ENCODE data around the gene MYOD1. TPM values are rescaled to one million over a fixed set of nuclear protein-coding genes. Genes with fewer than 3 reads are reported as not detected.

The MYOD1 gene
- total and polyA plus RNA-seq, 2 of the 13 experiments (the other 11 are each of a cell fraction or from before 2014, with no cell fraction given), result not detected

DNA sequence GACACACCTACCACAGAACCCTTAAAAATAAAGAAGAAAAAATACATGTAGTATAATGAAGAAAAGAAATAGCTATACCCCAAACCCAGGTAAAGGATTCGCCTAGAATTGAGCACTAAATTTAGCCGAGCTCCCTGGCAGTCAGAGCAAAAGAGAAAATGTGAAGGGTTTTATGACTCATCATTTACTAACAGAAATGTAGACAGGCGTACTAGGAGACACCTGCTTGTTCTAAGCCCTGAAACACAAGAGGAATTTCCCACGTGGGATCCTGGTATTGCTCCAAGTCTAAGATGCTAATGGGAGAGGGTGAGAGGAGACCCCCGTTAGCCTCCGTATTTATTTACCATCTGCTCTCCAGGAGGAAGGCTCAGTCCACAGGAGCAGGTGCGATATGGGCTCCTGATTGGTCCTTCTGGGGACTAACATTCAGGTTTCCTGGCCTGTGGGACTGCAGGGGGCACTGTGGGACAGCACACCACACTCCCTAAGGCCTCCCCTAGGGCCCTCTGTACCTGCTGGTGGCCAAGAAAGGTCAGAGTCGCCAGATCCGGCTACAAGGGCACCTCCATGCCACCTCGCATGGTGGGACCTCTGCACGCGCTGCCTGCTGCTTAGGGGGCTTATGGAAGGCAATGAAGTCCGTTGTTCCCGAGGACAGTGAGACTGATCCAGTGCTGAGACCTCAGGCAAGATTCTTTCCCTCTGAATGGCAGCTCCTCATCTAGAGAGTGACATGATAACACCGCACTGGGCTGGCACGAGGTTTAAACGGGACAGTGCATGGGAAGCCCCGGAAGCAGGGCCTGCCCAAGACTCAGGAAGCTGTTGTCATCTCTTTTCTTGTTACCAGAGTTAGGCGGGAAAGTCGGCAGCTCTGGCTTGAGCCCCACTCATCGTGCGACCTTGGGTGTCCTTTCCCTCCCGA, 41.0 kb downstream of the MYOD1 start (continued):
- TF ChIP-seq, protein P1, sequence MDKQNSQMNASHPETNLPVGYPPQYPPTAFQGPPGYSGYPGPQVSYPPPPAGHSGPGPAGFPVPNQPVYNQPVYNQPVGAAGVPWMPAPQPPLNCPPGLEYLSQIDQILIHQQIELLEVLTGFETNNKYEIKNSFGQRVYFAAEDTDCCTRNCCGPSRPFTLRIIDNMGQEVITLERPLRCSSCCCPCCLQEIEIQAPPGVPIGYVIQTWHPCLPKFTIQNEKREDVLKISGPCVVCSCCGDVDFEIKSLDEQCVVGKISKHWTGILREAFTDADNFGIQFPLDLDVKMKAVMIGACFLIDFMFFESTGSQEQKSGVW (CRISPR knock-in tag; IDR thresholded peaks at IDR 0.05; ENCODE audit: borderline replicate concordance), result no peak
- TF ChIP-seq ZNF329 (CRISPR knock-in tag; IDR thresholded peaks at IDR 0.05; ENCODE audit: low read depth), result peak; percentile 91
- TF ChIP-seq RARA (CRISPR knock-in tag; IDR thresholded peaks at IDR 0.05), result 0 out of 2 replicates have a peak, but pooled peaks have one; percentile 9
- TF ChIP-seq ELF3 (CRISPR knock-in tag; IDR thresholded peaks at IDR 0.05), result no peak
- peak; percentile 32; the same call in 1 of the 2 replicates for TF ChIP-seq NFE2L2 (IDR thresholded peaks at IDR 0.05; ENCODE audit: low read length)
- no peak for TF ChIP-seq NR2F1 (CRISPR knock-in tag; IDR thresholded peaks at IDR 0.05)
- peak; percentile 8; the same call in 1 of the 2 replicates for TF ChIP-seq HHEX (CRISPR knock-in tag; IDR thresholded peaks at IDR 0.05)

DNA sequence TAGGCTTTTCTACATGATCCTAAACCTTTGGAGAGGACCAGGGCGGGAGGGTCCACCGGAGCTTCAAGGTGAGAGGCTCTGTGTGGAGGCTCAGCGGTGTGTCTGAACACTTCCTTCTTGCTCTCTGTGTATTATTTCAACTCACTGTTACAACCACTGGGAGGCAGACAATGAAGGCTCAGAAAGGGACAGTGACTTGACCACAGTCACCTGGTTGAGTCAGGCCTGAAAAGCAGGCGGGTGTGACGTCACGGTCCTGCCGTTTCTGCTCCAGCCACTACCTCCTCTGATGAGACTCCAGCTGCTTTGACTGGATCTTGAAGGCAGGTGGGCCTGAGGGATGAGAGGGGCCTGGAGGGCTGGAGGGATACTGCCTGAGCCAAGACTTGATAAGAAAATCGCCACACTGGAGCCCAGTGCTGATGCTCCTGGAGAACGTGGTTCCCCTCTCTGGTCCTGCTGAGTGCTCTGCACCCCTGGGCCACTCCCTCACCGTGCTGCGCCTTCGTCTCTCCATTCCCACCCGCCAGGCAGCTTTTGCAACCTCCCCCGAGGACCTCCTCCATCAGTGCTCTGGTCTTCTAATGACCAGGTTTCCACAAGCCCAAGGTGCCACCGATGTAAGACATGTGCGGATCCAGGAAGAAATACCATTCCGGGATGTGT, 43.1 kb downstream of the MYOD1 start:
- Histone ChIP-seq H2AFZ (ENCODE audit: low read length) (no peak overlapping the region), H3K36me3 (replicated peaks in 1 of 2; ENCODE audit: control insufficient read depth in 1 of 2, insufficient read depth in 2 of 2, low read length in 2 of 2) (no peaks in the 10 kb centered on the region), H3K9me3 (ENCODE audit: low read length) (no peaks in the 10 kb centered on the region), H3K9ac (ENCODE audit: insufficient read depth, low read depth, low read length) (no peak overlapping the region), H3K79me2 (ENCODE audit: insufficient read depth, low read length) (no peaks in the 10 kb centered on the region), H3K4me3 (replicated peaks in 1 of 3; ENCODE audit: insufficient read depth in 1 of 3, low read depth in 2 of 3, low read length in 3 of 3) (no peak overlapping the region), H3K27ac (ENCODE audit: extremely low read length, insufficient read depth, low read length) (no peak overlapping the region), H3K27me3 (ENCODE audit: control insufficient read depth in 1 of 2, insufficient read depth in 2 of 2, low read length in 2 of 2) (peaks cover 2 to 6% of the 10 kb centered on the region in 2 experiments; a peak in 3 of 5 replicates), H3K4me2 (ENCODE audit: low read depth, low read length) (no peak overlapping the region), H4K20me1 (ENCODE audit: insufficient read depth, low read length) (no peaks in the 10 kb centered on the region), H3K4me1 (ENCODE audit: insufficient read depth, low read length) (peaks cover 11% of the 10 kb centered on the region; the same call in 1 of the 2 replicates)
- DNase-seq (ENCODE audit: low spot score) (no peak), FAIRE-seq (no peak), ATAC-seq (no peak)
- POLR2A ChIA-PET, result no interaction called here
- CTCF ChIA-PET (ENCODE audit: low intra/inter-chr PET ratio, low total read pairs), result interaction anchor here (1.1 kb wide), 1 partner anchor 215 kb away, joined by 3 read pairs; no protein-coding TSS in a partner anchor
- 58% methylated on average over 17 of the region's 17 CpGs for WGBS (ENCODE audit: low lambda C conversion rate)
- intact Hi-C loops (cut with micrococcal nuclease; ENCODE audit: unreplicated experiment) (loop anchor here (5.0 to 10.0 kb wide), 3 partner anchors 85 to 342 kb away; partner anchors contain the start of gene SAAL1), in situ Hi-C loops (cut with HindIII; ENCODE audit: extremely low pct_ligation_motif_present, low pct_unique_long_range_greater_than_20kb) (loop anchor here (5.0 kb wide), 1 partner anchor 215 kb away; no protein-coding TSS in a partner anchor)
- BruUV-seq (replicated peaks), result no TSS peak
- TF ChIP-seq, protein P2, sequence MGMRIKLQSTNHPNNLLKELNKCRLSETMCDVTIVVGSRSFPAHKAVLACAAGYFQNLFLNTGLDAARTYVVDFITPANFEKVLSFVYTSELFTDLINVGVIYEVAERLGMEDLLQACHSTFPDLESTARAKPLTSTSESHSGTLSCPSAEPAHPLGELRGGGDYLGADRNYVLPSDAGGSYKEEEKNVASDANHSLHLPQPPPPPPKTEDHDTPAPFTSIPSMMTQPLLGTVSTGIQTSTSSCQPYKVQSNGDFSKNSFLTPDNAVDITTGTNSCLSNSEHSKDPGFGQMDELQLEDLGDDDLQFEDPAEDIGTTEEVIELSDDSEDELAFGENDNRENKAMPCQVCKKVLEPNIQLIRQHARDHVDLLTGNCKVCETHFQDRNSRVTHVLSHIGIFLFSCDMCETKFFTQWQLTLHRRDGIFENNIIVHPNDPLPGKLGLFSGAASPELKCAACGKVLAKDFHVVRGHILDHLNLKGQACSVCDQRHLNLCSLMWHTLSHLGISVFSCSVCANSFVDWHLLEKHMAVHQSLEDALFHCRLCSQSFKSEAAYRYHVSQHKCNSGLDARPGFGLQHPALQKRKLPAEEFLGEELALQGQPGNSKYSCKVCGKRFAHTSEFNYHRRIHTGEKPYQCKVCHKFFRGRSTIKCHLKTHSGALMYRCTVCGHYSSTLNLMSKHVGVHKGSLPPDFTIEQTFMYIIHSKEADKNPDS (CRISPR knock-in tag; IDR thresholded peaks at IDR 0.05), result no peak
- TF ChIP-seq ZNF260 (CRISPR knock-in tag; IDR thresholded peaks at IDR 0.05; ENCODE audit: borderline replicate concordance, low read depth) (no peak), ZNF333 (CRISPR knock-in tag; IDR thresholded peaks at IDR 0.05; ENCODE audit: borderline replicate concordance) (no peak), CREB1 (IDR thresholded peaks at IDR 0.05) (peak; percentile 98), CREB1 (CRISPR knock-in tag; IDR thresholded peaks at IDR 0.05) (no peak), ZNF564 (CRISPR knock-in tag; IDR thresholded peaks at IDR 0.05) (no peak), ZNF768 (CRISPR knock-in tag; IDR thresholded peaks at IDR 0.05) (peak; percentile 86; the same call in 1 of the 2 replicates), ZNF879 (CRISPR knock-in tag; IDR thresholded peaks at IDR 0.05) (no peak), STAG1 (CRISPR knock-in tag; IDR thresholded peaks at IDR 0.05) (peak; percentile 8; the same call in 1 of the 2 replicates), TEAD3 (CRISPR knock-in tag; optimal IDR thresholded peaks at IDR 0.05; ENCODE audit: borderline replicate concordance) (no peak), ZKSCAN8 (CRISPR knock-in tag; IDR thresholded peaks at IDR 0.05; ENCODE audit: borderline replicate concordance) (no peak)
